Measurements from ENCODE around the gene FAM53B.

GRCh38 chr10:124644771-124645415 is 99.3 kb downstream of the FAM53B start:
- TF ChIP-seq CTCF (IDR thresholded peaks at IDR 0.05) (no peak), POLR2A (IDR thresholded peaks at IDR 0.05) (no peak)

Data from tibial nerve (tissue), 3 donors.